Activated CD8-positive, alpha-beta memory T cell treated with anti-CD3 and anti-CD28 coated beads, Interleukin-2, amount 50 U/mL, for 4 hours (primary cell): ENCODE results near the gene WFDC11.

ENCODE experiments used
- DNase-seq: peaks from one replicate; pipeline ENCODE4 v3.0.0-alpha.2; 2020

The WFDC11 gene

GRCh38 chr20:45621593-45621992 is 48.4 kb downstream of the WFDC11 start:
- no peak for DNase-seq

GRCh38 chr20:45617591-45617990 is 52.4 kb downstream of the WFDC11 start:
- no peak for DNase-seq

DNA sequence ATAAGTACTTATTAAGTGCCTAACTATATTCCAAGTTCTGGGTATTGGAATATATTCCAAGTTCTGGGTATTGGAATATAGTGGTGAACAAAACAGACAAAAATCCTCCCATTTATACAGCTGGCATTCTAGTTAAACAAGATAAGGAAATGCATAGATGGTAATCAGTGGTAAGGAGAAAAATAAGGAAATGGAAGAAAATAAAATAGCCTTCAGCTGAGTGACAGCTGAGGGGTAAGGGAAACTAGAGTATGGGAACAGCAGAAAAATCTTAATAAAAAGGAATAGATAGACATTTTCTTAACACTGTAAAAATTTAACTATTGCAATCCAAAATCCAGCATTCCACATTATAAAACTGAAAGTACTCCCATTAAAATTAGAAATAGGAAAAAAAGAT is 57.7 kb downstream of the WFDC11 start:
- no peak for DNase-seq

DNA sequence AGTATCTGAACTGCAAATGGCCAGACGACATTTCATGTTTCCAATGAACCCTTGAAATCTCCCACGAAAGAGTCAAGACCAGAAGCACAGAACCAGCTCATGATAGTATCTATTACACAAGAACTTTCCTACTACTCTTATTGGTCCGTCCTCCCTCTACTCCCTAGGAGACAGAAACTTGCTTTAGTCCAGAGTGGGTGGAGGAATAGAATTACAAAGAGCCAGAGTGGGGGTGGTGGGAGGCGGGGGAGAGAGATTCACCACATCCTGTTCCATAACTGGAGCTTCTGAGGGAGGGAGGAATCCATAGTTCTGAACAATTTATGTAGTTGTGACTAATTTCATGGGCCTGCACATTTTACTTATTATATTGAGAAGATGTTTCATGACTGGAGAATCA is 59.0 kb downstream of the WFDC11 start:
- no peak for DNase-seq

DNA sequence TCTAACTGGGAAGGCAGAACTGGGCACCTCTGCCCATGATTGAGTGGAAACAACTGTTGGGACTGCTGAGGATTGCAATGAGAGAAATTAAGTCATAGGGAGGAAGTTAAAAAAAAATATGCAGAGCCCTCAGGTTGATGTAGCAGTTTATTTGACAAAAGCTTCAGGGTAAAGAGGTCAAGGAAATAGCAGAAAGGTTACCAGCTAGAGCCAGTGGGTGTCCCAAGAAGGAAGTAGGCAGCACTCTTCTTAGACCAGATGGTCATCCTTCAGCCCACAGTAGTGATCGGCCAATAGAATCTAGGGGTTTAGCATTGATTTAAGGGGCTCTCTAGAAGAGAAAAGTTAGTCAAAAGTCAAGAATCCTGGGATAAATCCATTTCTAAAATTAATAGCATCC is 62.2 kb downstream of the WFDC11 start:
- DNase-seq, result no peak
